HG03378 (cell line): ENCODE results near the gene TMEM218.

Experiments used
- ATAC-seq: cut with Tn5 transposase; IDR thresholded peaks from one replicate; pipeline ENCODE4 v1.9.1; 2021; ENCODE audit warnings: mild to moderate bottlenecking, moderate library complexity; ENCODE audit not compliant: unreplicated experiment

TMEM218 gene

GRCh38 chr11:125078516-125079140, 32.8 kb downstream of the TMEM218 start:
- ATAC-seq, result no peak

DNA sequence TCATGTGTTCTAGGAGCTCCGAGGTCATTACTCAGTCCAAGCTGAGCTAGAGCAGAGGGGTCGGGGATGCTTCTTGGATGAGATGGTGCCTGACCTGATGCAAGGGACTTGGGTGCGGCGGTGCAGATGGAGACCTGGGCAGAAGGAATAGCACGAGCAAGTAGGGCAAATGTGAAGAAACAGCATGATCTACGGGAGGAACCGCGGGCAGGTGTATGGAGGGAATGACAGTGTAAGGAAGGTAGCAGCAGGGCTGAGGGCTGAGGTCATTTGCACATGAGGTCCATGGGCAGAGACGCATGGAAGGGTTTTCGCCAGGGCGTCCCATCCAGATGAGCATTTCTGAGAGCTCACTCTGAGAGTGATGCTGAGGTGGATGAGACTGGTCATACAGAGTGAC, 33.4 kb downstream of the TMEM218 start:
- no peak for ATAC-seq

GRCh38 chr11:125076378-125076945, 35.0 kb downstream of the TMEM218 start:
- no peak for ATAC-seq

DNA sequence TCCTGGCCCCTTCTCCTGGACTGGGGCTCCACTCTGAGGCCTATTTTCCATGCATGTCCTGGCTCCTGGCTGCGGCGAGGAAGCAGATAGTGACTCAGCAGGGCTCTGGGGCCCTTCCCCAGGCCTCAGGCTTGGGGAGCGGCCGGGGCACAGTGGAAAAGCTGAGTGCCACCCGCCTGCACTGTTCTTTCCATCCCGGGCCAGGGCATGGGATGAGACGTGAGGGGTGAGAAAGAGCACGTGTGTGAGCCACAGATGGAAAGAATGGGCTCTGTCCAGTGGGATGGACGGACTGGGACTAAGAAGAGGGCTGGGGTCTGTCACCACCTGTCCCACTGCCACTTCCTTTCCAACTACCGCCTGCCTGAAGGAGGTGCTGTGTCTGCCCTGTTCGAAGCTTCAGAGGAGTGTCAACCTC, 35.5 kb downstream of the TMEM218 start:
- ATAC-seq, result no peak

- ATAC-seq, result no peak
Measured at GRCh38 chr11:125075242-125075625, 36.2 kb downstream of the TMEM218 start.

DNA sequence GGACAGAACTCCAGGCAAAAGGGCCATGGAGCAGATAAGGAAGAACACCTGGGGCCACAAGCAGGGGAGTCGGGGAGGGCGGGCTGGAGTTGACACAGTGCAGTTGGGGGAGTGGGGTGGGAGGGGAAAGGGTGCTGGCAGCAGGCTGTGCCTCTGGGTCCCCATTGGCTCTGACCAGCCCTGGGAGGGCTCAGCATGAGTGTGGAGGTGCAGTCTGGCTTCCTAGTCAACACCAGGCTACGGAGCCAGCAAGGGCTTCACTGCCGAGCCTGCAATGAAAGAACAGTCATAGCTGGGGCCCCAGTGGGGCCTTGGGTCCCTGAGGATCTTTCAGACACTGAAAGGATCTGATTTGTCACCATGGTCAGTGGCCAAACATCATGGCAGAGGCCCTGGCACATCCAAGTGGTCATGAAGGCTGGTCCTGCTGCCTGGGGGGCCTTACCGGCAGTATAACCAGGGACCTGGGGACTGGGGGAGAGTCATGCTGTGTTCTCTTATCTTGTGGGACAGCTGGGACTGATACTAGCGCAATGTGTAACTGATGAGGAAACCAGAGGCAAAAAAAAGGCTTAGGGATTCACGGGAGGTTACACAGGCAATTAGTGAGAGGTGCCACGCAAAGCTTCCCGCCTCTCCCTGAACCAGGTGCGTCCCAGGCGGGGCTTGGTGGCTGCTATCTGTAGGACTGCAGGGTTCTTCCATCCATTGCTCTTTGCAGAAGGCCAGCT, 36.8 kb downstream of the TMEM218 start:
- no peak for ATAC-seq

- no peak for ATAC-seq
Measured at GRCh38 chr11:125073616-125074483, 37.6 kb downstream of the TMEM218 start.

DNA sequence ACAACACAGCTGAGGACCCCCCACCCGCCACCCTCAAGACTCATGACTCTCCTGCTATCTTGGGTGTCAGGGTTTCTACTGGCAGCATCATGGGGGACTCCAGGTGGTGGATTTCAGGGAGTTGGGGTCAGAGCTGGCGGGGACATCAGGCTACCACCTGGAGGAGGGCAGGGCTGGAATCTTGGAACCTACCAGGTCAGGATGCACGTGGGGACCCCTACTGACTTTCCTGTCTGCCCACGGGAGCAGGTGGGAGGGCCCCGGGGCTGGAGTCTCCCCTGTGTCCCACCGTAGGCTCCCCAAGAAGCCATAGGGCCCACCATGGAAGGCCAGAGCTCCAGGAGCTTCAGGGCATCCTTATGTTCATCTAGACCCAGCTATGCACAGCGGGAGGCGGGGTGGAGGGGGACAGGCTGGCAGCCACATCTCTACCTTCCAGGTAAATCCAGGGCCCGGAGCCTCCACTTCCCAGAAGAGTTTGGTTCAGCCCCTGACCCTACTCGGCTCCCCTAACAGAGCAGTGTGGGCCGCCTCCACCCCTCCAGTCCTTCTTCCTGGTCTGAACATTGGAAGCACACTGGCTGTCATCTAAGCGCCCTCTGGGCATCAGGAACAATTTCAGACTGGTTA, 38.4 kb downstream of the TMEM218 start:
- ATAC-seq, result no peak

DNA sequence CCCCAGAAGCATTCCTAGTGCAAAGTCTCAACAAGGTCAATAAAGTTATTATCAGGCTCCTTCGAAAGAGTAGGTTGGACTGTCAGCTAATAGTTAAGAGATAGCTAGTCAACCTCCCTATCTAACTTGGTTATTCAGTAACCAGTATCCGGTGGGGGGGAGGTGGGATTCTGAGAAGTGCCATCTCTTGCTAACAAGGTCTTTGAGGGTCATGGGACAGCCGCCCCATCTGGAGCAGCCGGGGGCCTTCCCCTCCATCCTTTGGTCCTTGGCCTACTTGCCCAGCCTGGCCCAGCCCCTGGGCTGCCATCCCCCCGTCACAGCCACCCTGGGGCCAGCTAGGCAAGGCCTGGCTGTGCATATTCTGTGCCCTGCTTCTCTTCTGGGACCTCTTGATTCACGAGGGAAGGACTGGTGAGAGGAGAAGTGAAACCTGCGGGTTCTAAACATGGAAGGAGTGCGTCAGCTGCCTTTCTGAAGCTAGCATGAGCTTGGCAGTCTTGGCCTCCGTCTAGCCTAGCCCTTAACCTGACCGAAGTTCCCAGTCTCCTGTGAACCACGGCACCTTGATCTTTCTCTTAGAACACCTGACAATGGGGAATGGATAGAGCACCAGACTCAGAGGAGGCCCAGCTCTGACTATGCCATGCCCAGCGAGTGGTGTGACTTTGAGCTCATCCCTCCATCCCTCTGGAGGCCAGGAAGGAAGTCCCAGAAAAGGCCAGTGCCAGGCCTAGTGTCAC, 39.0 kb downstream of the TMEM218 start:
- peak; percentile 81 for ATAC-seq

DNA sequence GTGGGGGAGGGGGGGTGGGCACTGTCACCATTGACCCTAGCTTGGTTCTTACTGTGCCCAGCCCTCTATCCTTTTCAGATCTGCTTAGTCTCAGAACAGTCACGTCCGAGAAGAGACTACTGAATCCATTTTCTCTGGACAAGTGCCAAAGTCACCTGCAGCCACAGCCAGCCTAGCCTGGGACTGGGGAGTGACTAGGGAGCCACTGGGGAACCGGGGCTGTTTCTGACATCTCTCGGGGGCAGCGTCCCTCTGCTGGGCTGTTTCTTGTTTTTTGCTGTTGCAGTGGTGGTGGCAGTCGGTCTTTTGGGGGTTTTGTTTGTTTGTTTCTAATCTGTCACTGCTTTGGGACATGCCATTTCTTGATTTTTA, 39.6 kb downstream of the TMEM218 start:
- no peak for ATAC-seq

DNA sequence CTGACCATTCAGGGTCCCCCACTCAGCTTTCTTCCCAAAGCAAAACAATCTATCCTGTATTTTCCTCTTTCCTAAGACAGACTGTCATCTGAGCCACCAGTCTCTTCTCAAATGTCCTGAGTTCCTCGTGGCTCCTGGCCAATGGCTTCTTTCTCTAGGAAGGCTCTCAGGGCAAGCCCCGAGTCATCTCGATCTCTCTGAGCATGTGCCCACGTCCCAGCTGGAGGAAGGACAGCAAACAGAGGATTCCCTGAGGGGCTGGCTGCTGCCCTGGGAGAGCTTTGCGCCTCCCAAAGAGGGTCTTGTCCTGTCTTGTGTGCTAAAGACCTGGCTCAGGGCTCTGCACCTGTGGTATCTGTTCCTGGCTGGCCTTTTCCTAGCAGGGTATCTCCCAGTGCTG, 40.0 kb downstream of the TMEM218 start:
- ATAC-seq, result no peak

DNA sequence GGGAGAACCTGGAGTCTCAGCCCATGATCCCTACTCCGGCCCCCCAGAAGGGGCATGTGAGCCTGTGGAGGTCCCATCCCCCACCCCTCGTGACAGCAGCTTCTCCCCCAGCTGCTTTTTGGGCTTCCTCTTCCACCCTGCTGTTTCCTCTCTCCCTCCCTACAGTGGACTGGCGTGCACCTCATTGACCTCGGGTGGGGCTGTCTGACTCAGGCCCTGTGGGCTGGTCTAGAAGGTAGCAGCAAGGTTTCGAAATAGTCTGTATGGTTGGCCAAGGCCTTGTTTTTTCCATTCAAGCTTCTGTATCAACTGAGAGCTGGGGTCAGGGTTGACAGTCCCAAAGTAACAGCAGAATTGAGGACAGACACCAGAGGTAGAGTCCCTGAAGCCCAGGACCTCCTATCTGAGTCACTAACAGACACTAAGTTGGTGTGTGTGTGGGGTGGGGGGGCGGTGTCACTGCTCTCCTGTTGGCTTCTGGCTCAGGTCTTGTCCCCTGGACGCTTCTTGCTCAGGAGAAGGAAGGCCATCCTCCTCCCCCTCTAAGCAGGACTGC, 40.6 kb downstream of the TMEM218 start:
- peak; percentile 70 for ATAC-seq

DNA sequence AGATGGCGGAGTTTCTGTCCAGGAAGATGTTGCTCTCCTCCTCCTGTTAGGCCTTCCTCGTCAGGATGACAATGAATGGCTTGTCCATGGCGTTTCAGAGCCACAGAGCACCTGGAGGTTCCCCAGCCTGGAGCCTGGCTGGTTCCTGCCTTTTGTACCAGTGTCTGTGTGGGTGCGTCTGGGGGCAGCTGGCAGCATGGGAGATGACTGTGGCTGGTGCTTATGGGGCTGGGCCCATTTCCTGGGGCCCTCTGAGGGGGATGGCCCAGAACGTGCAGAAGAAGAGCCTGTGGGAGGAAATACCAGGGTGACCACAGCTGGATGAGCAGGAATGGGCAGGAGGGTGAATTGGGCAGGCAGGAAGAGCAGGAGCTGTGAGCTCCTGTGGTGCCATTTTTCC, 41.6 kb downstream of the TMEM218 start:
- ATAC-seq, result no peak

DNA sequence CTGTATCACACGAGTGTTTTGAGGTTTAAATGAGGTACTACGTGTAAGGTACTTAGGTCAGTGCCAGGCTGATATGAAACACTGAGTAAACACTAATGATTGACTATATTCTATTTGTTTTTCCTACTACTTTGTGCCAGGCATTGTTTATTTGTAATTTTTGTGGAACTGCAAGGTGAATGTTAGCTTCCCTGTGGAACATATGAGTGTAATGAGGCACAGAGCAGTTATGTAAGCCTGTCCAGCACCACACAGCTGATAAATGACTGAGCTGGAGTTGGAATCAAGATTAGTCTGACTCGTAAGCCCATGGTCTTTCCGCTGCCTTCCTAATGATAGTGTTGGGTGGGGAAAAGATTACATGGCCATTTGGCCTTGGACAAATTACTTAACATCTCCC, 42.4 kb downstream of the TMEM218 start:
- ATAC-seq, result no peak

DNA sequence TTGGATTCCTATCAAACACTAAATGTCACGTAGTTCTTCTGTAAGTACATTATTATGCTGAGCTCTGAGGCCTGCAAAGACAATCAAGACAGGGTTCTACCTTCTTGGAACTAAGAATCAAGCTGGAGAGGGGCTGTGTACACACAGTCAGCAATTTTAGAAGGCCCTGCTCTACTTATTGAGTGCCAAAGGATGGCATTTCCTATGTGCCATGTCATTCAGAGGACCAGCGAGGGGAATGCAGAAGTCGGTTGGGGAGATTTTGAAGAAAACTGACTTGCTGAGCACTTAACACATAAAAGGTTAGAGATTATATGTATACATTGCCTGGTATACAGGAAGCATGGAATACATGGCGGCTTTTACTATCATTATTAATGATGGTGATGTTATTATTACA, 43.1 kb downstream of the TMEM218 start:
- no peak for ATAC-seq

DNA sequence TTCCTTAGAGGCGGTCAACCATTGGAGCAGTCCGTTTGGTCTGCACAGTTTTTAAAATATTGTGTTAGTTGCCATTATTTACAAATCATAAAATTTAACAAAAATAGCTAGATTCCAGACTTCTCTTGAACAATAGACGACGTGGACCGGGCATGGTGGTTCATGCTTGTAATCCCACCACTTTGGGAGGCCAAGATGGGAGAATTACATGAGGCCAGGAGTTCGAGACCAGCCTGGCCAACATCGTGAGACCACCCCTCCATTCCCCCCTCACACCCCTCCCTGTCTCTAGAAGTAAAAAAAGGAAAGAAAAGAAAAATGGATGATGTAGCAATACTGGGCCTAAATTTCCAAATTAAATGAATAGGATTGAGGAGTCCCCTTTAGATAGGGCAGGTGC, 47.4 kb downstream of the TMEM218 start:
- no peak for ATAC-seq

DNA sequence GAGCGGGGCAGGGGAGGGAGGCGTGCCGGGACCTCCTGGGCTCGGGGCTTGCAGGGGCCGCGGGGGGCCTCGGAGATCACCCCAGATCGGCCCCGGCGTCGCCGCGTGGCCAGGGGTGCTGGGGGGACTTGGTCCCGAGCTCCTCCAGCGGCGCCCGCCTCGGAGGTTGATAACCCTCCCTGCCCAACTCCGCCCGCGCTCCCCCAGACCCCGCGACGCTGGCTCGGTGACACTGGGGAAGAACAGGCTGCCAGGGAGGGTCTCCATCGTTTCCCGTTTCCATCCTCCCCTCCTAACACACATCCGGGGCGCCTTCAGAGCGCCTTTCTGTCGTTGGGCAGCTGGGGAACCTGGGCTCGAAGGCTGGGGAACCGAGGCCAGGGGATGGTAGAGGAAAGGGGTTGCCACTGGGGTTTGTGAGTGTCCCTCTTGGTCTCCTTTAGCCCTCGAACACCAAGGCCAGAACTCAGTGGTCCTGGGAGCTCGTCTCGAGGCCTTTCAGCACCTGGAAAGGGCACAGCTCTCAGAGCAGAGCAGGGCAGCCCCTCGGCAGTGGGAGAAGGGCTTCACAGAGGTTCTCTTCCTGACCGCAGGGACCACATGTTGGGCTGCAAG, 47.9 kb downstream of the TMEM218 start:
- ATAC-seq, result no peak

DNA sequence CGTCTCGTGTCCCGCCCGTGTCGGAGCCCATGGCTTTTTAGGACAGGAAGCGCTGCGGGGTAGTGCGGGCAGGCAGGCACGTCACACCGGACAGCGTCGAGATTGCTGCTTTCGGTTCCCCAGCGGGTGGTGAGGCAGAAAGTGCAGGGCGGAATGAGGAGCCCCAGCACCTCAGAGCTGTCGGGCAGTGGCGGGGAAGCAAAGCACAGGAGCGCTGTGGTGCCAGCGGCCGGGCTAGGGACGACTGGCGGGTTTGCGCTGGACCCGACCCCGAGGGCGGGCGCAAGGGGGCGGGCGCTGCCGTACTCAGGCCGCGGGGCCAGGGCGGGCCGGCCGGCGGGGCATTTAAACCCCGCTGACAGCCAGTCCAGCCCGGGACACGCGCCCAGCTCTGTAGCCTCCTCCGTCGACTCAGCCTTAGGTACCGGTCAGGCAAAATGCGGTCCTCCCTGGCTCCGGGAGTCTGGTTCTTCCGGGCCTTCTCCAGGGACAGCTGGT, 48.4 kb downstream of the TMEM218 start, which contains the start of gene SLC37A2:
TSS of gene SLC37A2 (plus strand) at position 375 of the 498 bp plus-strand sequence. CDS start at position 438, 63 bp downstream.
- ATAC-seq, result peak; percentile 87

GRCh38 chr11:125062218-125062930, 49.1 kb downstream of the TMEM218 start:
- no peak for ATAC-seq
